HepG2 (cell line): ENCODE results near the gene STK32C. TPM values are rescaled to one million over a fixed set of nuclear protein-coding genes. Genes with fewer than 3 reads are reported as not detected.
A peak's percentile ranks its signal among the peaks of the same experiment; 100 is the strongest.

Experiments
- ATAC-seq: fragments of 200-7000 bp; cut with Tn5 transposase; 3 replicates; pipeline ENCODE4 v1.9.1; 2020; ENCODE audit warnings: mild to moderate bottlenecking, moderate library complexity
- BruUV-seq: library from RNA; stranded (reverse); fragments of 400-500 nt; replicated peaks from 2 replicates; lab custom pipeline; 2021; lab: Mats Ljungman, UMichigan
- CTCF ChIA-PET: fragments of 300-600 bp; formaldehyde crosslinking; extraction: SDS; loops from one replicate; lab custom pipeline; 2021; ENCODE audit warnings: low total read pairs, inconsistent platforms, low intra/inter-chr PET ratio; lab: Yijun Ruan, JAX
- POLR2A ChIA-PET: fragments of 350-600 bp; sonication (Branson Sonifier 250); formaldehyde crosslinking; loops from one replicate; lab custom pipeline; 2020; ENCODE audit warnings: antibody characterized with exemption, inconsistent platforms; lab: Yijun Ruan, JAX
- DNase-seq: peaks from one replicate; pipeline ENCODE4 v3.0.0-alpha.2; 2015; ENCODE audit warnings: low spot score
- FAIRE-seq: peaks from 3 replicates; lab custom pipeline; 2011; peaks lifted over from hg19 to GRCh38; lab: Jason Lieb, UNC
- H2AFZ ChIP-seq: one replicate; pipeline ENCODE4 v1.6.1; 2011; ENCODE audit warnings: low read length, inconsistent platforms
- H3K27ac ChIP-seq: fragments of 300-600 bp; 3 replicates; pipeline ENCODE4 v1.8.0; 2011; ENCODE audit warnings: mixed run types, mild to moderate bottlenecking, mixed read lengths, low read length, inconsistent platforms; ENCODE audit not compliant: insufficient read depth; ENCODE audit errors: extremely low read length
- H3K27me3 ChIP-seq, 2 experiments: fragments of 200-600 bp in 1 of 2; 2 replicates in 1 of 2; 3 replicates in 1 of 2; pipeline versions ENCODE4 v1.6.0 to v1.8.0; 2011; ENCODE audit warnings: low read length in 2 of 2, mild to moderate bottlenecking in 2 of 2, moderate library complexity in 2 of 2, inconsistent platforms in 1 of 2; ENCODE audit not compliant: insufficient read depth in 2 of 2, control insufficient read depth in 1 of 2
- H3K36me3 ChIP-seq, 2 experiments: fragments of 200-600 bp in 1 of 2; replicated peaks in 1 of 2; 2 replicates in 1 of 2; 3 replicates in 1 of 2; pipeline versions ENCODE4 v1.5.1 to v1.8.0; 2011; ENCODE audit warnings: low read length in 2 of 2, inconsistent platforms in 1 of 2; ENCODE audit not compliant: insufficient read depth in 2 of 2, control insufficient read depth in 1 of 2
- H3K4me1 ChIP-seq: 2 replicates; pipeline ENCODE4 v1.5.1; 2012; ENCODE audit warnings: low read length, inconsistent platforms; ENCODE audit not compliant: insufficient read depth
- H3K4me2 ChIP-seq: 2 replicates; pipeline ENCODE4 v1.6.0; 2011; ENCODE audit warnings: low read depth, low read length, inconsistent platforms
- H3K4me3 ChIP-seq, 3 experiments: fragments of 200-600 bp in 1 of 3; sonication (generic), shearing (Covaris generic) in 1 of 3; replicated peaks in 1 of 3; 2 replicates each; pipeline ENCODE4 v1.5.1; 2011 to 2016; ENCODE audit warnings: low read length in 3 of 3, inconsistent platforms in 2 of 3, low read depth in 2 of 3, mild to moderate bottlenecking in 2 of 3, control low read depth in 1 of 3, mixed read lengths in 1 of 3; ENCODE audit not compliant: insufficient read depth in 1 of 3
- H3K79me2 ChIP-seq: one replicate; pipeline ENCODE4 v1.6.1; 2011; ENCODE audit warnings: low read length, inconsistent platforms; ENCODE audit not compliant: insufficient read depth
- H3K9ac ChIP-seq: 2 replicates; pipeline ENCODE4 v1.6.0; 2011; ENCODE audit warnings: mild to moderate bottlenecking, low read depth, low read length, inconsistent platforms; ENCODE audit not compliant: insufficient read depth
- H3K9me3 ChIP-seq: 2 replicates; pipeline ENCODE4 v1.5.1; 2012; ENCODE audit warnings: mild to moderate bottlenecking, low read length
- H4K20me1 ChIP-seq: 2 replicates; pipeline ENCODE4 v1.6.0; 2011; ENCODE audit warnings: inconsistent platforms, mild to moderate bottlenecking, low read length, moderate library complexity; ENCODE audit not compliant: insufficient read depth
- BCL6 ChIP-seq: IDR thresholded peaks from 2 replicates; pipeline ENCODE4 v1.6.1; 2016; ENCODE audit warnings: missing genetic modification reagents, missing compliant biosample characterization
- CBX1 ChIP-seq: IDR thresholded peaks from one replicate; pipeline ENCODE4 v1.6.1; 2016; ENCODE audit warnings: antibody characterized with exemption, low read depth
- CENPBD1 ChIP-seq: sonication (generic); formaldehyde crosslinking; IDR thresholded peaks from 2 replicates; pipeline ENCODE4 v1.8.0; 2022; ENCODE audit warnings: missing genetic modification reagents, low read depth, mild to moderate bottlenecking, borderline replicate concordance
- CTCF ChIP-seq: sonication (generic); formaldehyde crosslinking; IDR thresholded peaks from 2 replicates; pipeline ENCODE4 v1.5.0; 2020; ENCODE audit warnings: mild to moderate bottlenecking, missing genetic modification reagents, moderate library complexity
- NFE2L2 ChIP-seq: fragments of 150-350 bp; IDR thresholded peaks from 2 replicates; pipeline ENCODE4 v1.6.1; 2014; ENCODE audit warnings: low read length
- RAD21 ChIP-seq: fragments of 450-650 bp; formaldehyde crosslinking; IDR thresholded peaks from 2 replicates; pipeline ENCODE4 v1.5.0; 2020; ENCODE audit warnings: mild to moderate bottlenecking
- STAG1 ChIP-seq: sonication (generic); formaldehyde crosslinking; IDR thresholded peaks from 2 replicates; pipeline ENCODE4 v1.4.0; 2020; ENCODE audit warnings: missing genetic modification reagents
- WGBS: methylation state at CpG from one replicate; pipeline ENCODE4 v1.1.6; 2017; ENCODE audit warnings: low lambda C conversion rate; 5-methylcytosine and 5-hydroxymethylcytosine counted together
- in situ Hi-C: cut with HindIII; loops from 2 replicates; pipeline ENCODE4 v1.10.0; 2017; ENCODE audit warnings: low pct_unique_long_range_greater_than_20kb; ENCODE audit not compliant: extremely low pct_ligation_motif_present
- intact Hi-C: fragments of 100-400 bp; cut with micrococcal nuclease; formaldehyde crosslinking; loops from one replicate; pipeline ENCODE4 v1.10.0; 2022; ENCODE audit not compliant: unreplicated experiment
- polyA plus RNA-seq, 8 experiments: library from polyadenylated mRNA; depleted of rRNA in 3 of 8; stranded (reverse) in 7 of 8; unstranded in 1 of 8; fragments of >200 nt; fragmentation: Illumina TruSeq in 4 of 8; extraction: Trizol in 4 of 8; gene quantifications; 2 replicates each; pipeline versions ENCODE4 v1.2.1 to v1.2.3, GENCODE V29; 2011 to 2016; ENCODE audit warnings: low read depth in 4 of 8, missing spikeins in 1 of 8, mixed read lengths in 1 of 8; ENCODE audit not compliant: insufficient read depth in 1 of 8
- total RNA-seq, 5 experiments: library from RNA; depleted of rRNA; stranded (reverse); fragments of >200 nt; fragmentation: Illumina TruSeq; extraction: Trizol; gene quantifications; 2 replicates each; pipeline ENCODE4 v1.2.3, GENCODE V29; 2016; ENCODE audit warnings: low read depth in 1 of 5

Gene STK32C
- total and polyA plus RNA-seq, 2 of the 13 experiments (the other 11 are each of a cell fraction or from before 2014, with no cell fraction given): 10.9 to 19.4 TPM

GRCh38 chr10:132169766-132170560, 137.8 kb downstream of the STK32C start:
- Histone ChIP-seq H3K4me2 (no peak overlapping the region), H3K4me1 (peaks cover 3% of the 10 kb centered on the region), H3K27ac (no peak overlapping the region), H3K4me3 (no peak overlapping the region), H4K20me1 (no peaks in the 10 kb centered on the region), H3K36me3 (no peaks in the 10 kb centered on the region), H3K27me3 (peaks cover 4 to 50% of the 10 kb centered on the region in 2 experiments; a peak in 4 of 5 replicates), H2AFZ (no peak overlapping the region), H3K9me3 (no peaks in the 10 kb centered on the region), H3K9ac (no peak overlapping the region), H3K79me2 (no peaks in the 10 kb centered on the region)
- in situ Hi-C loops: no loop called here
- intact Hi-C loops: no loop called here
- 68% methylated on average over 13 of the region's 46 CpGs for WGBS
- no TSS peak for BruUV-seq
- no peak for FAIRE-seq
- TF ChIP-seq RAD21 (0 out of 2 replicates have a peak, but pooled peaks have one; percentile 35), NFE2L2 (no peak), CTCF (CRISPR knock-in tag) (peak; percentile 47), CBX1 (no peak), BCL6 (CRISPR knock-in tag) (no peak), STAG1 (CRISPR knock-in tag) (peak; percentile 62), CENPBD1 (CRISPR knock-in tag) (no peak)
- ATAC-seq: peak; percentile 35
- ChIA-PET POLR2A (no interaction called here), CTCF (interaction anchor here (2.5 kb wide), 1 partner anchor 35 kb away, joined by 8 read pairs; no protein-coding TSS in a partner anchor)
- no peak for DNase-seq
